Measurements from ENCODE around the gene ZNF222.

The ZNF222 gene

GRCh38 chr19:44025217-44025936 is at the start of gene ZNF222:
Gene ZNF222, plus strand, starts transcription at chr19:44025379. Its CDS starts 58 bp downstream, at chr19:44025437.
- DNase-seq (ENCODE audit: low read depth, low spot score): peak; percentile 50

DNA sequence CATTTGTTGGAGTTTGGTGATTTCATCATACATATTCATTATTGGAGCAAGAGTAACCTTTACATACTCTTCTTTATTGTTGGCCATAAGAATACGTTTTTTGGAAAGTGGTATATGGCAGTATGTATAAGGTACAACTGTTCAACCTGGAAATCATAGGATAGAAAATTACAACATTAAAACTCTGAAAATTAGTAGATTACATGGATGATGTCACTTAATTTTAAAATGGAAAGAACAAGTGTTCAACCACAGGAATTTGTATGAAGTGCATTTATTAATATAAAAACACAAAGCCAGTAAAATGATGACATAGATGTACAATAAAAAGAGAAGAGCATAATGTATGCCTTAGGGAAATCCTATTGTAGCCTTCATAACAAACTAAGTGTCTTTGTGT is 48.4 kb upstream of the ZNF222 start:
- DNase-seq (ENCODE audit: low read depth, low spot score): no peak

GRCh38 chr19:43983544-43983911 is 41.7 kb upstream of the ZNF222 start:
- DNase-seq (ENCODE audit: low read depth, low spot score): no peak

DNA sequence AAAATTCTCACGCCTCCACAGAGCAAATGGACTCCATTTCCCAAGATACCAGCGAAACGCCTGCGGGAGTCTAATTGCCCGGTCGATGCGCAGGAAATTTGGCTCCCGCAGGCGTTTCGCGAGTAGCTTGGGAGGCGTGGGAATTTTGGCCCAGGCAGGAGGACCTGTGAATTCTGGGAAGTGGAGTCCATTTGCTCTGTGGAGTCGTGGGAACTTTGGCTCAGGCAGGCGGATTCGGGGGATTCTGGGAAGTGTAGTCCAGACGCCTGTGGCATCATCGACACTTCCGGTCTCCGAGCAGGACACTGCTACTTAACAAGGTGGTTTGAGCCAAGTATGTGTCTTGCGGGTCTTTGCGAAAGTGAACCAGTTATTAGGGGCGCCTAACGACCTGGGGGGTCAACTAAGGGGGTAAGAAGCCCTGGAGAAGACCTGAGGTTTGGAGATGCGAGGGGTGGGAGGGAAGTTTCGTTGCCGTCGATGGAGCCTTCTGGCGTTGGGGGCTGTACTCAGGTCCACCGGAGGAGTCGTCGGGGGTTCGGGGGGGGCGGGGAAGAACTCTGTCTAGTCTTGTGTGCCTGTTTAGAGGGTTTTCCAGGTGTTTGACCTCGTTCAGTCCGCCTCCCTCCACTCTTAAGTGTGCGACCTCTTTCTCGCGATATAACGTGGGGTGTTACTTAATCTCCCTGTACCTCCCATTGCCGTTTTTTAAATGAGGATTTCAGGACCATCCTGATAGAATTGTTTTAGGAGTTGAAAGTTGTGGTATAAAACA is 41.1 kb upstream of the ZNF222 start, which contains the start of gene ZNF155:
ZNF155 (plus strand) TSS at position 277 of the 775 bp plus-strand sequence. CDS start 4,356 bp downstream, outside the sequence.
- peak; percentile 84 for DNase-seq (ENCODE audit: low read depth, low spot score)

DNA sequence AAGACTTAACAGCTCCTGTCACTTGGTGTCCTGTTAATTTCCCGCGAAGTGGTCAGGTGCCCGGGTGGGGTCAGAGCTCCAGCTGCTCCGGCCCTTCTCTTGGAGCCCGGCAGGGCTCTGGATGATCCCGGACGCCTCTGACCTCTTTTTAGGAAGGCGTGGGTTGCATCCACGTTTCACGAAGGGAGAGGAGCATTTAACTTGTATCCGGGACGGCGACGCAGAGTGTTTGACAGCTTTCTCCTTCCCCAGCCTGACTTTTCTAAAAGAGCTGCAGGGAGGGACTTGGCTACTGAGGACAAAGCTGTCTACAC is 40.5 kb upstream of the ZNF222 start:
- DNase-seq (ENCODE audit: low read depth, low spot score): no peak

GRCh38 chr19:43997631-43998290 is 27.4 kb upstream of the ZNF222 start:
- no peak for DNase-seq (ENCODE audit: low read depth, low spot score)

GRCh38 chr19:44002212-44002565 is 23.0 kb upstream of the ZNF222 start:
- DNase-seq (ENCODE audit: low read depth, low spot score): no peak

DNA sequence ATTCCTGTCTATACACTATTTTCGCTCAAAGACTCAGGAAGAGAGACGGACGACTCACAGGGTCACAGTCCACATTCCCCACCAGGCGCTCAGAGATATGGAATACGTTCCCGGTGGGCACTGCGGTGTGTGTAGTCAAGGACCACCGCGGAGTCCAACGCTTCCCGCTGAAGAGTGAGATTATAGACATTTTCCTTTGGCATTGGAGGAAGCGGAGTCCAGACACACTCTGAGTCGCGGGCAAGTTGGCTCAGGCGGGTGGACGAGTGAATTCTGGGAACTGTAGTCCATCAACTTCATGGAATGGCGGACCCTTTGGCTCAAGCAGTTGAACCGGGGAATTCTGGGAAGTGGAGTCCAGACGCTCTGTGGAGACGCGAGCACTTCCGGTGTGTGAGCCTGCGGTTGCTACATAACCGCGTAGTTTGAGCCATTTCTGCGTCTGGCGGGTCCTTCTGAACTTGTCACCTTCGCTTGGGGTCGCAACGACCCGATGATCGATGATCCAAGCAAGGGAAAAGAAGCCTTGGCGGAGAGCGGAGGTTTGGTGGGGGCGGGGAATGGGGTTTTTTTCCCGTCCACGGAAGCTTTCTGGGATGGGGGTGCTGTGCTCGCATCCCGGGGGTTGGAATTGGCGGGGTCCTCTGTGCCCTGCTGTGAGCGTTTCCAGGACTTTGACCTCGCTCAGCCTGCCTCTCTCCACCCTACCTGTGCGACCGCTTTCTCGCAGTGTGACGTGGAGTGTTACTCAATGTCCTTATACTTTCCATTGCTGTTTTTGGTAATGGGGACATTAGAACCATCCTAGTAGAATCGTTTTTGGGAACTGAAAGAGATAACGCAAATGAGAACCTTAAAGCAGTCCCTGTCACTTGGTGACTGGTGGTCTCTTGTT is 22.4 kb upstream of the ZNF222 start, which contains the start of gene ZNF230:
ZNF230 (plus strand) TSS at position 392 of the 895 bp plus-strand sequence. CDS start 4,122 bp downstream, outside the sequence.
- DNase-seq (ENCODE audit: low read depth, low spot score): peak; percentile 83

DNA sequence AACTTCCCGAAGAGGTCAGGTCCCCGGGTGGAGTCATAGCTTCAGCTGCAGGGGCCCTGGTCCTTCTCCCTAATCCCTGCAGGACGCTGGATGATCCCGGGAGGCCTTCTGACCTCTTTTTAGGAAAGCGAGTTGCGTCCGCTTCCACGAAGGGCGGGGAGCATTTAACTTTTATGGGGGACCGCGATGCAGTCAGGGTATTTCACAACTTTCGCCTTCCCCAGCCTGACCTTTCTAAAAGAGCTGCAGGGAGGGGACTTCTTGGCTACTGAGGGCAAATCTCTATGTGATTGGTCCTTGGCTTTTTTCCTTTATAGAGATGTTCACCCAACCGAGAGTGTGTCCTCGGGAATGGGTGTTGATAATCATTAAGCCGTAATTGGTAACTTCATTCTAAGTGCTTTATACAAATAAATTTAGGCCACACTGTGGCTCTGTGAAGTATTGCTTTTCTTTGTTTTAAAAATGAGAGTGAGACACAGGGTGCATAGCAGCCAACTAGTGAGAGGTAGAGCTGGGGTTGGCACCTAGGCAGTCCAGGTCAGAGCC is 21.6 kb upstream of the ZNF222 start:
- DNase-seq (ENCODE audit: low read depth, low spot score): no peak

- no peak for DNase-seq (ENCODE audit: low read depth, low spot score)
Measured at GRCh38 chr19:44005973-44006372, 19.2 kb upstream of the ZNF222 start.

GRCh38 chr19:44007473-44007872 is 17.7 kb upstream of the ZNF222 start:
- no peak for DNase-seq (ENCODE audit: low read depth, low spot score)

- DNase-seq (ENCODE audit: low read depth, low spot score): no peak
Measured at GRCh38 chr19:44010468-44010867, 14.7 kb upstream of the ZNF222 start.

DNA sequence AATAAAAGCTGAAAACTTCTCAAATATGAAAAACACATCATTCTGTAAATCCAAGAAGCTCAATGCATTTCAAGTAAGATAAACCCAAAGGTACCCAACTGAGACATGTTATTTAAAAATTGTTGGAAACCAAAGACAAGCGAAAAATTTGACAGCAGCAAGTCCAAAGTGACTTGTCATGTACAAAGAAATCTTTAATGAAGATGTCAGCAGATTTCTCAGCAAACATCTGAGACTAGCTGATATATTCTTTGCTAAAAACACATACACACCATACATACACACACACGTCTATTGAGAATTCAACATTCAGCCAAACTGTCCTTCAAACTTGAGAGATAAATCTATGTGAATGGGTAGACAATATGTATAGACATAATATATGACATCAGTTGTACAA is 5.7 kb upstream of the ZNF222 start:
- DNase-seq (ENCODE audit: low read depth, low spot score): no peak

GRCh38 chr19:44021221-44021620 is 4.0 kb upstream of the ZNF222 start:
- no peak for DNase-seq (ENCODE audit: low read depth, low spot score)

- DNase-seq (ENCODE audit: low read depth, low spot score): no peak
Measured at GRCh38 chr19:44024900-44025216, 321 bp upstream of the ZNF222 start.

DNA sequence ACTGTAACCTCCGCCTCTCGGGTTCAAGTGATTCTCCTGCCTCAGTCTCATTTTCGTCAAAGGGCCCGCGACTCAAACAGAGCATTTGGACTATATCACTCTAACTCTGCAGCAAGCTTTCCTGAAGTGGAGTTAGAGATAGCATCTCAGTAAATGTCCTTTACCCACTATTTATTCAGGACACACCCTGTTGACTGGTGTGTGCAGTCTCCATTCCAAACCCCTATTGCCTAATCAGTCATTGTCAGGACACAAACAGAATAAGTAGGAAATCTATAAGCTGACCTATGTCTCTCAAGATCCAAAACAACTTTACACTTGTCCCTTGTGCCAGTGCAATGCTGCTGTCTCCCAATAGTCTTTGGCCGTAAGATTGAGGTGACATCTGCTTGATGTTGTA is 1.4 kb downstream of the ZNF222 start:
- no peak for DNase-seq (ENCODE audit: low read depth, low spot score)

DNA sequence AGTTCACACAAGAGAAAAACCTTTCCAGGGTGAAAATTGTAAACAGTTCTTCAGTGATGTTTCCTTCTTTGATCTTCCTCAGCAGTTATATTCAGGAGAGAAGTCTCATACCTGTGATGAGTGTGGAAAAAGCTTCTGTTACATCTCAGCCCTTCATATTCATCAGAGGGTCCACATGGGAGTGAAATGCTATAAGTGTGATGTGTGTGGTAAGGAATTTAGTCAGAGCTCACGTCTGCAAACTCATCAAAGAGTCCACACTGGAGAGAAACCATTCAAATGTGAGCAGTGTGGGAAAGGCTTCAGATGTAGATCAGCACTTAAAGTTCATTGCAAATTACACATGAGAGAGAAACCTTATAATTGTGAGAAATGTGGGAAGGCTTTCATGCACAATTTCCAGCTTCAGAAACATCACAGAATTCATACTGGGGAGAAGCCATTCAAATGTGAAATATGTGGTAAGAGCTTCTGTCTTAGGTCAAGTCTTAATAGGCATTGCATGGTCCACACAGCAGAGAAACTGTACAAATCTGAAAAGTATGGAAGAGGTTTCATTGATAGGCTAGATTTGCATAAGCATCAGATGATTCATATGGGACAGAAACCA is 6.9 kb downstream of the ZNF222 start:
- DNase-seq (ENCODE audit: low read depth, low spot score): no peak

DNA sequence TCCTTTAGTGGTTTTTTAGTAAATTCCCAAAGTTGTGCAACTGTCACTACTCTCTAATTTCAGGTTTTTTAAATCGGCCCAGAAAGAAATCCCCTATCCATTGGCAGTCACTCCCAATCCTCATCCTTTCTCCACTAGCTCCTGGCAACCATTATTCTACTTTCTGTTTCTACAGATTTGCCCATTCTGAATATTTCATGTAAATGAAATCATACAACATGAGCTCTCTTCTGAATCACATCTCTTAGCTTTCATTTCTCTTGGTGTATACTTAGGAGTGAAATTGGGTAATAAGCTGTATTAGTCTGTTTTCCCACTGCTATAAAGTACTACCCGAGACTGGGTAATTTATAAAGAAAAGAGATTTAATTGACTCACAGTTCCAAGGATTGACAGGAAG is 17.0 kb downstream of the ZNF222 start:
- DNase-seq (ENCODE audit: low read depth, low spot score): no peak

DNA sequence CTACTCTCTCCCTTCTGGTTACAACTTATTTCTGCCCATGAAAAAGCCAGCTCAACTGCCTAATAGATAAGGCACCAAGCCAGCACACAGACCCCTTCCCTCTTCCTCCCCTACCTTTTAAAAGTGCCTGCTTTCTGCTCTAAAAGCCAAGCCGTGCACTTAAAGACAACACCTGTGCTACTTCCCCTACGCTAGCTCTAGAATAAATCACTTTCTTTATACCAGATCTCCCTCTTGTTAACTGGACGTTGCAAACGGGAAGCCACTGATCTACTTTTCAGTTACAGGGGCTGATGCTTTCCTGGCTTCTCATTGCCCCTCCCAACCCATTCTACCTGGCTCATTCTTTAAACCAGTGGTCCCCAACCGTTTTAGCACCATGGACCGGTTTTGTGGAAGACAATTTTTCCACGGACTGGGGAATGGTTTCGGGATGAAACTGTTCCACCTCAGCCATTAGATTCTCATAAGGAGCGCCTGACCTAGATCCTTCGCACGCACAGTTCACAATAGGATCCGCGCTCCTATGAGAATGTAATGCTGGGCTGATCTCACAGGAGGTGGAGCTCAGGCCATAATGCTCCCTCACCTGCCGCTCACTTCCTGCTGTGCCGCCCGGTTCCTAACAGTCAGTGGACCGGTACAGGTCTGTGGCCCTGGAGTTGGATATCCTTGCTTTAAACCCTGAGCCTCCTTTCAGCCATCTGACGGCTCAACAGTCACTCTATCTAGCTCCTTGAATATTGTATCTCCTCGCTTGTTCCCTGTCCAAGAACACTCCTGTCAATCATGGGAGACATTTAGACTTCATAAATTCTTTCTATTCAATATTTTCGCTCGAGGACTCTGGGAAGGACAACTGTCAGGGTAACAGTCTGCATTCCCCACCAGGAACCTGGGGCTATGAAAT is 25.8 kb downstream of the ZNF222 start:
- DNase-seq (ENCODE audit: low read depth, low spot score): no peak
